Transverse colon (tissue), 4 donors: Measurements from ENCODE around the gene ZNF143. TPM values are rescaled to one million over a fixed set of nuclear protein-coding genes. Genes with fewer than 3 reads are reported as not detected.

Experiments used
- DNase-seq: peaks from one replicate; pipeline ENCODE4 v3.0.0-alpha.2; 2019
- H3K27ac ChIP-seq, 4 donors: fragments of 200-600 bp; sonication (generic); 2 replicates each; pipeline ENCODE4 v1.5.1; 2016 to 2018; ENCODE audit warnings: inconsistent platforms in 4 of 4
- H3K27me3 ChIP-seq: fragments of 200-600 bp; sonication (generic); 2 replicates; pipeline ENCODE4 v1.5.1; 2017; ENCODE audit warnings: inconsistent platforms
- H3K36me3 ChIP-seq, 4 donors: fragments of 200-600 bp; sonication (generic); 2 replicates each; pipeline ENCODE4 v1.5.1; 2017 to 2019; ENCODE audit warnings: inconsistent platforms in 4 of 4
- H3K4me1 ChIP-seq, 4 donors: fragments of 200-600 bp; sonication (generic); 2 replicates each; pipeline ENCODE4 v1.5.1; 2017 to 2020; ENCODE audit warnings: inconsistent platforms in 4 of 4
- H3K4me3 ChIP-seq, 4 donors: fragments of 200-600 bp; sonication (generic); 1 replicate in 1 of 4; 2 replicates in 3 of 4; pipeline versions ENCODE4 v1.5.1 to v1.6.1; 2017 to 2019; ENCODE audit warnings: inconsistent platforms in 4 of 4
- H3K9me3 ChIP-seq, 2 donors: fragments of 200-600 bp; sonication (generic); 2 replicates each; pipeline ENCODE4 v1.5.1; 2017 to 2019; ENCODE audit warnings: inconsistent platforms in 2 of 2
- EP300 ChIP-seq: sonication (generic); formaldehyde crosslinking; IDR thresholded peaks from one replicate; pipeline ENCODE4 v1.6.1; 2017; ENCODE audit warnings: antibody characterized with exemption, low read depth
- POLR2A ChIP-seq: fragments of 450-650 bp; IDR thresholded peaks from one replicate; pipeline ENCODE4 v1.6.1; 2016; ENCODE audit warnings: antibody characterized with exemption, mild to moderate bottlenecking, moderate library complexity
- POLR2AphosphoS5 ChIP-seq, 3 donors: sonication (generic); formaldehyde crosslinking; IDR thresholded peaks; one replicate each; pipeline ENCODE4 v1.6.1; 2016; ENCODE audit warnings: antibody characterized with exemption in 3 of 3
- WGBS, 2 donors: methylation state at CpG; one replicate each; pipeline ENCODE4 v1.1.5; 2018; ENCODE audit warnings: low coverage in 1 of 2; 5-methylcytosine and 5-hydroxymethylcytosine counted together
- in situ Hi-C, 4 donors: fragments of 200-750 bp; cut with MboI; loops; one replicate each; pipeline versions ENCODE4 v1.15.0 to v1.15.1; 2017; ENCODE audit warnings: low sequenced_read_pairs in 3 of 4, low pct_ligation_motif_present in 1 of 4, low pct_unique_long_range_greater_than_20kb in 1 of 4
- intact Hi-C: fragments of 100-400 bp; cut with DNase I; formaldehyde crosslinking; loops from one replicate; pipeline ENCODE4 v1.15.1; 2023; ENCODE audit warnings: low total_unique reads
- total RNA-seq, 4 donors: library from RNA; depleted of rRNA; stranded (reverse); fragments of >200 nt; gene quantifications; one replicate each; pipeline ENCODE4 v1.1.0, GENCODE V29; 2016
- TF ChIP-seq, protein P1 (sequence below), 5 experiments: fragments of 200-600 bp in 3 of 5; fragments of 450-650 bp in 2 of 5; sonication (generic) in 3 of 5; IDR thresholded peaks; 1 replicate in 2 of 5; 2 replicates in 3 of 5; pipeline ENCODE4 v1.5.1; 2016 to 2017; ENCODE audit warnings: antibody characterized with exemption in 5 of 5, inconsistent platforms in 3 of 5, mild to moderate bottlenecking in 2 of 5, moderate library complexity in 1 of 5

The ZNF143 gene
- total RNA-seq: 10 to 100 TPM in 2 of 4 donors, 1 to 10 TPM in 2; 6.6 to 21.8 (median 14.3) TPM

- intact Hi-C loops: loop anchor here (5.0 kb wide), 1 partner anchor 152 kb away; no protein-coding TSS in a partner anchor
- H3K36me3 ChIP-seq: no peaks in the 10 kb centered on the region
- H3K27me3 ChIP-seq: no peaks in the 10 kb centered on the region
- H3K9me3 ChIP-seq: no peaks in the 10 kb centered on the region
- DNase-seq: peak; percentile 100
- peaks cover 11 to 20% (median 15%) of the 10 kb centered on the region in 4 donors for H3K4me1 ChIP-seq
- TF ChIP-seq POLR2AphosphoS5 (IDR thresholded peaks at IDR 0.05): peak; percentile 96 to 98 (median 97)
- TF ChIP-seq EP300: no peak
- TF ChIP-seq POLR2A: peak; percentile 97
- TF ChIP-seq, protein P1, sequence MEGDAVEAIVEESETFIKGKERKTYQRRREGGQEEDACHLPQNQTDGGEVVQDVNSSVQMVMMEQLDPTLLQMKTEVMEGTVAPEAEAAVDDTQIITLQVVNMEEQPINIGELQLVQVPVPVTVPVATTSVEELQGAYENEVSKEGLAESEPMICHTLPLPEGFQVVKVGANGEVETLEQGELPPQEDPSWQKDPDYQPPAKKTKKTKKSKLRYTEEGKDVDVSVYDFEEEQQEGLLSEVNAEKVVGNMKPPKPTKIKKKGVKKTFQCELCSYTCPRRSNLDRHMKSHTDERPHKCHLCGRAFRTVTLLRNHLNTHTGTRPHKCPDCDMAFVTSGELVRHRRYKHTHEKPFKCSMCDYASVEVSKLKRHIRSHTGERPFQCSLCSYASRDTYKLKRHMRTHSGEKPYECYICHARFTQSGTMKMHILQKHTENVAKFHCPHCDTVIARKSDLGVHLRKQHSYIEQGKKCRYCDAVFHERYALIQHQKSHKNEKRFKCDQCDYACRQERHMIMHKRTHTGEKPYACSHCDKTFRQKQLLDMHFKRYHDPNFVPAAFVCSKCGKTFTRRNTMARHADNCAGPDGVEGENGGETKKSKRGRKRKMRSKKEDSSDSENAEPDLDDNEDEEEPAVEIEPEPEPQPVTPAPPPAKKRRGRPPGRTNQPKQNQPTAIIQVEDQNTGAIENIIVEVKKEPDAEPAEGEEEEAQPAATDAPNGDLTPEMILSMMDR (IDR thresholded peaks at IDR 0.05): peak in 2 of 5 experiments; percentile 57 to 61
- H3K4me3 ChIP-seq: peak within 1 kb of the TSS; percentile 52 to 98 (median 80)
- WGBS, 2 donors: 1% methylated on average over 45 of the region's 45 CpGs; no CpG with 5 or more reads in 1 of the 2 donors
- peak within 1 kb of the TSS; percentile 98 to 100 (median 100) for H3K27ac ChIP-seq
- in situ Hi-C loops: no loop called here
Observed at GRCh38 chr11:9460322-9461062, at the start of gene ZNF143. Gene ZNF143 (plus strand): TSS chr11:9461012. CDS start chr11:9471309, 10,297 bp downstream.

- Histone ChIP-seq H3K27me3 (no peaks in the 10 kb centered on the region), H3K4me3 (no peak overlapping the region), H3K36me3 (peaks cover 0 to 77% (median 35%) of the 10 kb centered on the region in 4 donors), H3K4me1 (no peaks in the 10 kb centered on the region), H3K27ac (no peak overlapping the region), H3K9me3 (no peaks in the 10 kb centered on the region)
- WGBS, 2 donors: 70 to 88% methylated on average over 1 of the region's 1 CpG
- DNase-seq: no peak
- intact Hi-C loops (no loop called here), in situ Hi-C loops (no loop called here)
- no peak for TF ChIP-seq EP300
- TF ChIP-seq POLR2AphosphoS5 (IDR thresholded peaks at IDR 0.05): no peak
- TF ChIP-seq, protein P1 (IDR thresholded peaks at IDR 0.05): no peak
- no peak for TF ChIP-seq POLR2A
Observed at GRCh38 chr11:9428706-9429105, 32.1 kb upstream of the ZNF143 start.

DNA sequence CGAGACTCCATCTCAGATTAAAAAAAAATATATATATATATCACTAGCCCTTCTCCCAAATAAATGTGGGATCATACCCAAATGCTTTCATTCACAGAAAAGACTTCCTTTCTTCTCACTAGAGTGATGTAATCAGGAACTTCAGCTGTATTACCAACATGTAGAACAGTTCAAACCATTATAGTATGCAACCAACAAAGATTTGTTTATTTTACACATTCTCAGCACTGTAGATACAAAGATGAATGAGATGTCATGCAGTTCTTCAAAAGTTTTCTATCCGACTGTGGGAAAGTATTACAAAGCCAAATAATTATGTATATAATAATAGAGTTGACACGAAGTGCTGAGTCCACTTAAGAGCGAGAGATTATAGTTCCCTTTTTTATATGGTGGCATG is 22.2 kb upstream of the ZNF143 start:
- TF ChIP-seq, protein P1 (IDR thresholded peaks at IDR 0.05): no peak
- no peak for TF ChIP-seq POLR2AphosphoS5 (IDR thresholded peaks at IDR 0.05)
- no peak for TF ChIP-seq EP300
- no peak for TF ChIP-seq POLR2A
- no peak for DNase-seq
- Histone ChIP-seq H3K36me3 (peaks cover 0 to 86% (median 41%) of the 10 kb centered on the region in 4 donors), H3K9me3 (no peaks in the 10 kb centered on the region), H3K27ac (no peak overlapping the region), H3K4me1 (no peaks in the 10 kb centered on the region), H3K27me3 (no peaks in the 10 kb centered on the region), H3K4me3 (no peak overlapping the region)
- WGBS, 2 donors: 85 to 95% methylated on average over 2 to 4 of the region's 4 CpGs
- intact Hi-C loops: no loop called here
- in situ Hi-C loops: no loop called here

- TF ChIP-seq, protein P1 (IDR thresholded peaks at IDR 0.05): no peak
- TF ChIP-seq EP300 (no peak), POLR2A (no peak), POLR2AphosphoS5 (IDR thresholded peaks at IDR 0.05) (no peak)
- Histone ChIP-seq H3K9me3 (peaks cover 0 to 3% of the 10 kb centered on the region in 2 donors), H3K4me3 (no peak overlapping the region), H3K36me3 (peaks cover 0 to 42% (median 13%) of the 10 kb centered on the region in 4 donors), H3K27ac (no peak overlapping the region), H3K27me3 (no peaks in the 10 kb centered on the region), H3K4me1 (no peaks in the 10 kb centered on the region)
- no peak for DNase-seq
- intact Hi-C loops (no loop called here), in situ Hi-C loops (no loop called here)
- 93 to 96% methylated on average over 4 of the region's 4 CpGs for WGBS, 2 donors
Observed at GRCh38 chr11:9446230-9446629, 14.6 kb upstream of the ZNF143 start.
